Activated gamma-delta T cell (primary cell): ENCODE results near the gene HSPA4.
A peak's percentile ranks its signal among the peaks of the same experiment; 100 is the strongest.
"Not testable (repeated sequence)": the region's sequence is repeated elsewhere in the genome, so short reads cannot be mapped to it uniquely, and the experiment has no call there.

ENCODE experiments used
- DNase-seq: peaks from one replicate; lab custom pipeline; 2025; lab: John Stamatoyannopoulos, UW
- total RNA-seq, 2 donors: gene quantifications; one replicate each; lab custom pipeline; 2026; lab: John Stamatoyannopoulos, UW

HSPA4 gene
- 144 to 150 reads per million in 2 donors for total RNA-seq

DNA sequence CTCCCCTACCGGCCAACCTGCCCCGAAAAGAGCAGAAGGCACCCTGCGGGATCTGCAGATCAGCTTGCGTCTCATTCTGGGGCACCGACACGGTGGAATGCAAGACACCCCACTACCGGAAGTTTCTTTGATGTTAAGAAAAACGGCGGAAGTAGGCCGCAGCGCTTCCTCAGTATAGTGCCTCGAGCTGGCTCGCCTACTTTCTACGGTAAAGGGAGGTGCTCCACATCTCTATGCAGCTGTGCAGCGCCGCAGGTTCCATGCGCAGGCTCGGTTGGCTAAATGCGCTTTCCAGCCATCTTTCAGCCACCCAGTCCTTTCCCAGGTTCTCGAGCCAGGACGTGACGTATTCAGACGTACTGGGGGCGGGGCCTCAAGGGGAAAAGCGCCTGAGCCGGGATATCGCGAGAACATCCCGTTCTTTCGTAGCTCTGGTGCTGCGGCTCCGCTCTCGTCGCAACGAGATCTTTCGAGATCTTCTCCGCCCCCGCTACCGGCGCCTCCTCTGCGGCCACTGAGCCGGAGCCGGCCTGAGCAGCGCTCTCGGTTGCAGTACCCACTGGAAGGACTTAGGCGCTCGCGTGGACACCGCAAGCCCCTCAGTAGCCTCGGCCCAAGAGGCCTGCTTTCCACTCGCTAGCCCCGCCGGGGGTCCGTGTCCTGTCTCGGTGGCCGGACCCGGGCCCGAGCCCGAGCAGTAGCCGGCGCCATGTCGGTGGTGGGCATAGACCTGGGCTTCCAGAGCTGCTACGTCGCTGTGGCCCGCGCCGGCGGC lies at the start of gene HSPA4:
TSS of gene HSPA4 (plus strand) at position 472 of the 775 bp plus-strand sequence. CDS start at position 710, 238 bp downstream.
- DNase-seq = peak; percentile 81

DNA sequence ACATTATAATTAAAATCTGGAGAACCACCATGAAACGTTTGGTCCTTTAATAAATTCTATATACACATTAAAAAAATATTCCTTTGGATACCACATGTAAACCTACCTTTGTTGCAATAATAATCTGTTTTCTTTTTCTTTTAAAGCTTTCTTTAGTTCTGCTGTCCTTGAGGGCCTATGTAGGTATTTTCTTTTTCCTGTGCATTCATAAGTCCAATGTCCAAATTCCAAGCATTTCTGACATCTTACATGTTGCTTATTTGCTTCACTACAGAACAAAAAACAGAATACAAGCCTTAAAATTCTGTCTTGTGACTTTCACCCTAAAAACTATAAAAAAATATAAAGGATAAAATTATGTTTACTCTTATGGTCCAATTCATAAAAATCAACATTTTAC lies 45.2 kb upstream of the HSPA4 start:
- DNase-seq = no peak

DNA sequence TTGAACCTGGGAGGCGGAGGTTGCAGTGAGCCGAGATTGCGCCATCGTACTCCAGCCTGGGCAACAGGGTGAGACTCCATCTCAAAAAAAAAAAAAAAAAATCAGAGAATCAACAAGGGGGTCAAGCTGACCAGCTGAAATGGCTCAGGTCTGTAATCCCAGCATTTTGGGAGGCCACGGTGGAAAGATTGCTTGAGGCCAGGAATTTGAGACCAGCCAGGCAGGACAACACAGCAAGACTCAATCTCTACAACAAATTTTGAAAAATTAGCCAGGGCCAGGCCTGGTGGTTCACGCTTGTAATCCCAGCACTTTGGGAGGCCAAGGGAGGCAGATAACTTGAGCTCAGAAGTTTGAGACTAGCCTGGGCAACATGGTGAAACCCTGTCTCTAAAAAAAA lies 43.4 kb upstream of the HSPA4 start:
- not testable (repeated sequence) for DNase-seq

DNA sequence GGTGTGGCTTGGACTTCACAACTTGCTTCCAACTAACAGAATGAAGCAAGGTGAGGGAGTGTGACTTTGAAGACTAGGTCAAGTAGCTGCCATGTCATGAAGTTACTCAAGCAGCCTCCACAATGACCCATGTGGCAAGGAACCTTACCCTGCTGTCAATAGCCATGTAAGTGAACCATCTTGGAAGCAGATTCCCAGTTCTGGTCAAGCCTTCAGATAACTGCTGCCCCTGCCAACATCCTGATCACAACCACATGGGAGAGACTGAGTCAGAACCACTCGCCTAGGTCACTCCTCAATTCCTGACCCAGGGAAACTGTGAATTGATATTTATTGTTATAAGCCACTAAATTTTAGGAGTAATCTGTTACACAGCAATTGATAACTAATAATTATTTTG lies 36.3 kb upstream of the HSPA4 start:
- DNase-seq = no peak

DNA sequence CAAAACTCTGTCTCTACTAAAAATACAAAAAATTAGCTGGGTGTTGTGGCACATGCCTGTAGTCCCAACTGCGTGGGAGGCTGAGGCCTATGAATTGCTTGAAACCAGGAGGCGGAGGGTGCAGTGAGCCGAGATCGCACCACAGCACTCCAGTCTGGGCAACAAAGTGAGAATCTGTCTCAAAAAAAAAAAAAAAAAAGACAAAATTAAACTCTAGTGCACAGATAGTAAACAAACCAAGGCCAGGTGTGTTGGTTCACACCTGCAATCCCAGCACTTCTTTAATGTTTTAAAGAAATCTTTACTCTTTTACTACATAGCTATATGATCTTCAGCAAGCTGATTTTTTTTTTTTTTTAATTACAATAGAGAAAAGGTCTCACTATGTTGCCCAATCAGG lies 33.8 kb upstream of the HSPA4 start:
- DNase-seq = no peak

DNA sequence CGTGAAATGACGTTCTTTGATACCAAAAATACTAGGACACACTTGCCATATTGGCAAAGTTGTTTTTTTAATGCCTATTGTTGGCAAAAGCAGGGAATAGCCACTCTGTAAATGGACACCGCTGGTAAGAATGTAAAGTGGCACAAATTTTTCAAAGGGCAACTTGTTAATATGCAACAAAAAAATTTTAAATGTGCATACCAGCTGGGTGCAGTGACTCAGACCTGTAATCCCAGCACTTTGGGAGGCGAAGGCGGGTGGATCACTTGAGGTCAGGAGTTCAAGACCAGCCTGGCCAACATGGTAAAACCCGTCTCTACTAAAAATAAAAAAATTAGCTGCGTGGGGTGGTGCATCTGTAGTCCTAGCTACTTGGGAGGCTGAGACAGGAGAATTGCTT lies 32.3 kb upstream of the HSPA4 start:
- not testable (repeated sequence) for DNase-seq

- peak; percentile 65 for DNase-seq
Measured at GRCh38 chr5:133025804-133026663, 25.8 kb upstream of the HSPA4 start, which contains the start of gene ZCCHC10. Gene ZCCHC10, minus strand, starts transcription at chr5:133026549. Its CDS starts 12 bp downstream, at chr5:133026537.

- DNase-seq = no peak
Measured at GRCh38 chr5:133026664-133027153, 25.1 kb upstream of the HSPA4 start.

DNA sequence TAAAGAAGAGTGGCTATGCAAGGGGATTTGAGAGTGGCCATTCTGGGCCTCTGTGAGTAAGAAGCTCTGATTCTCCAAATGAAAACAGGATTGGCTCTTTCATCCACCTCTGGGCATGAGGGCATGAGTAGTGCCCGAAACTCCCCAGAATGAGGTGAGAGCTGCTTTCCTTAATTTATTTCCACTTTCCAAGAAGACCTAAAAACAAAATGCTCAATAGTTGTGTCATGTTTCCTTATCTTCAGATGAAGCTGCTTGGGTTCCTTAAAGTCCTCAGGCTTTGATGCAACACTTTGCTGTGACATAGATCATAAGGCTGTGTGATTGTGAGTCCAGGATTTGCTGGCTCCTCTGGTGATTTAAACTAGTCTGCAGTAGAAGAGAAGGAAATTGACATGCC lies 22.4 kb upstream of the HSPA4 start:
- DNase-seq = no peak

DNA sequence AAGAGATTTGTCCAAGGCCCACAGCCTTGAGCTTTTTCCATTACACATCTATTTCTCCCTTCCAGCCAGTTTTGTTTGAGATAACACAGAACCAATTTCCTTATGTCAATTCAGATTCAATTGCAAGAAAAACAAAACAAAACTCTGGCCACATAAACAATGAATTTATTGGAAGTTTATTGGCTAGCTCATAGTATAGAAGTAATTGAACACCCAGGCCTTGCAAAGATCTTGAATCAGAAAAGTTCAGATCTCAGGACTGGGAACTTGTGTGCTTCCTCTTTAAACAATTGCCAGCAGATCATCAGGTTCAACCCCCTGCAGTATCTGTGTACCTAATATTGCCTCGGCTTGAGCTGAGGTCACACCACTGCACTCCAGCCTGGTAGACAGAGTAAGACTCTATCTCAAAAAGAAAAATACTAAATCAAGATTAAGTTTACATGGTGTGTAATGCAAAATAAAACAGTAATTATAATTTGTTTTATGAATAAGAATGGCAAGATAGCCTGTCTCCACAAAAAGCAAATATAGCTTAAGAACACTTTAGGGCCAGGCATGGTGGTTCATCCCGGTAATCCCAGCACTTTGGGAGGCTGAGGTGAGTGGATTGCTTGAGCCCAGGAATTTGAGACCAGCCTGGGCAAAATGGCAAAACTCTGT lies 21.3 kb upstream of the HSPA4 start:
- no peak for DNase-seq

DNA sequence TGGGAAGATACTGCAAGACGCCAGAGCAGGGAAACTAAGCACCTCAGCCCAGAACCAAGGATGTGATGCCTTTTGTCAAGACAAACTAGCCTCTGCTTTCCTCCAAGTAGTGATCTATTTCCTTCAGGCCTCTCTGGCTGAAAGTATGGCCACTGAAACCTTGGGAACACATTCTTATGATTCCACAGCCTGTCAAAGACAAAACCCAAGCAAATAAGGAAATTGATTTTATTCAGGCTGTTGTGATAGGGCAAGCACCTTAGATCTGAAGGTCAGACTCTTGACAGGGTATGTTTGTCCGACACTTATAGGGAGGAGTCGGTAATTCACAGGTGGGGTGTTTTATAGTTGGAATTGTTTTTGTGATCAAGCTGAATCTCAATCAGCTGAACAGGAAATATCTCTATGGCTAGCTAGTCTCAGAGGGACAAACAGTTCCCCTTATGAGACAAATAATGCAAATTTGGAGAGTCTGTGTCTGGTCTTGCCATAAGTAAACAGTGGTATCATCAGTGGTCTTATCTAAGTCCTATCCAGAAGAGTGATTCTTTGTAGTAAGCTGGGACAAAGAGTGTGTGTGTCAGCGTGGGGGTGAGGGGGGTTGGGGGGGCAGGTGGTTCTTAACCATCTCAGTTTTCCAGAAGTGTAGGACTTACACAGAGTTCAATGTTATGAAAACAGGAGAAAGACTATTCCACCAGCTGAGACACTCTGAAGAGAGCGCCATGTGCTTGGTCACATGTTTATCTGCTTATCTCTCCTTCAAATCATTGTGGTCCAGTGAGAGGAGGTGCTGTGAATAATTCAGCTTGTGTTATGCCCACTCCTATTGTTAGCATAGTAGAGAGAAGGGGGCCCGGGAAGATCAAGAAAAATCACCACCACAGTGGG lies 18.7 kb upstream of the HSPA4 start:
- DNase-seq = no peak

- DNase-seq = no peak
Measured at GRCh38 chr5:133034064-133034463, 17.7 kb upstream of the HSPA4 start.

DNA sequence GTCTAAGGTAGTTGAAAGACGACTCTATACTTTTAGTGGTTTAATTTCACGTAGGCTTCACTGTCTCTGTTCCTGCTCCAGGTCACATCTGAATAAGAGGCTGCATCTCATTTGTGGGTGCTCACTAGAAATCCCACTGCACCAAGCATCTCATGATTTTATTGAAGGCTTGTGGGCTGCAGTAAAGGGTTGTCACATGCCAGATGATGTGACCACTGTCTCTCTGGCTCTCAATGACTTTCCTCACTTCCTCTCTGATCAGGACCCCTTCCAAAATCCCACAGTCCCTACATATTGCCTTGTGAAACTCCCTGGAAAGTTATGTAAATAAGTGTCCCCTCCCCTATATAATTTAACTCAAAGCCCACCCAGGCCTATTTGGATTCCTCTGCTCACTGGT lies 16.6 kb upstream of the HSPA4 start:
- no peak for DNase-seq

DNA sequence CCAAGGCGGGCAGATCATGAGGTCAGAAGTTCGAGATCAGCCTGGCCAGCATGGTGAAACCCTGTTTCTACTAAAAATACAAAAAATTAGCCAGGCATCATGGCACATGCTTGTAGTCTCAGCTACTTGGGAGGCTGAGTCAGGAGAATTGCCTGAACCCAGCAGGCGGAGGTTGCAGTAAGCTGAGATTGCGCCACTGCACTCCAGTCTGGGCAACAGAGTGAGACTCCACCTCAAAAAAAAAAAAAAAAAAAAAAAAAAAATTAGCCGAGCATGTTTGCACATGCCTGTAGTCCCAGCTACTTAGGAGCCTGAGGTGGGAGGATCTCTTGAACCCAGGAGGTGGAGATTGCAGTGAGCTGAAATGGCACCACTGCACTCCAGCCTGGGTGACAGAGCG lies 15.1 kb upstream of the HSPA4 start:
- DNase-seq = not testable (repeated sequence)

- no peak for DNase-seq
Measured at GRCh38 chr5:133041157-133041784, 10.5 kb upstream of the HSPA4 start.

- no peak for DNase-seq
Measured at GRCh38 chr5:133041910-133042309, 9.9 kb upstream of the HSPA4 start.

DNA sequence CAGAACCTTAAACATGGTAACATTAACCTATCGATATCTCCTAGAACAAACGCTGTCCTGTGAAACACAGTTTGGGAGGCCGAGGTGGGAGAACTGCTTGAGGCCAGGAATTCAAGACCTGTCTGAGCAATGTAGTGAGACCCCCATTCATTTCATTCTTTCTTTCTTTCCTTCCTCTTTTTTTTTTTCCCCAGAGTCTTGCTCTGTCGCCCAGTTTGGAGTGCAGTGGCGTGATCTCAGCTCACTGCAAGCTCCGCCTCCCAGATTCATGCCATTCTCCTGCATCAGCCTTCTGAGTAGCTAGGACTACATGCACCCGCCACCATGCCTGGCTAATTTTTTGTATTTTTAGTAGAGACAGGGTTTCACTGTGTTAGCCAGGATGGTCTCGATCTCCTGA lies 5.3 kb upstream of the HSPA4 start:
- DNase-seq = not testable (repeated sequence)

DNA sequence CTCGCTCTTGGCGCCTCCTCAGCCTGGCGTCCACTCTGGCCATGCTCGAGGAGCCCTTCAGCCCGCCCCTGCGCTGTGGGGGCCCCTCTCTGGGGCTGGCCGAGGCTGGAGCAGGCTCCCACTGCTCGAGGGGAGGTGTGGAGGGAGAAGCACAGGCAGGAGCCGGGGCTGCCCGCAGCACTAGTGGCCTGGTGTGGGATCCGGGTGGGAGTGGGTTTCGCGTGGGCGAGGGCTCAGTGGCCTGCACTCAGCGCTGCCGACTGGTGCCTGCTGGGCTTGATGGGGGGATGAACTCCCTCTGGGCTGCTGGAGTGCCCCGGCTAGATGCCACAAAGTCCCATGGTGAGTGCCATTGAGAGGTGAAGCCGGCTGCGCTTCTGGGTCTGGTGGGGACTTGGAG lies 4.4 kb upstream of the HSPA4 start:
- no peak for DNase-seq

- no peak for DNase-seq
Measured at GRCh38 chr5:133048993-133049725, 2.7 kb upstream of the HSPA4 start.

- DNase-seq = no peak
Measured at GRCh38 chr5:133049726-133050048, 2.1 kb upstream of the HSPA4 start.
